HG03039 (cell line): Measurements from ENCODE around the gene COPS7B.
A peak's percentile ranks its signal among the peaks of the same experiment; 100 is the strongest.
"Not testable (repeated sequence)": the region's sequence is repeated elsewhere in the genome, so short reads cannot be mapped to it uniquely, and the experiment has no call there.

Experiments
- ATAC-seq: cut with Tn5 transposase; IDR thresholded peaks from one replicate; pipeline ENCODE4 v1.9.1; 2021; ENCODE audit warnings: mild to moderate bottlenecking, moderate library complexity; ENCODE audit not compliant: unreplicated experiment

The COPS7B gene

DNA sequence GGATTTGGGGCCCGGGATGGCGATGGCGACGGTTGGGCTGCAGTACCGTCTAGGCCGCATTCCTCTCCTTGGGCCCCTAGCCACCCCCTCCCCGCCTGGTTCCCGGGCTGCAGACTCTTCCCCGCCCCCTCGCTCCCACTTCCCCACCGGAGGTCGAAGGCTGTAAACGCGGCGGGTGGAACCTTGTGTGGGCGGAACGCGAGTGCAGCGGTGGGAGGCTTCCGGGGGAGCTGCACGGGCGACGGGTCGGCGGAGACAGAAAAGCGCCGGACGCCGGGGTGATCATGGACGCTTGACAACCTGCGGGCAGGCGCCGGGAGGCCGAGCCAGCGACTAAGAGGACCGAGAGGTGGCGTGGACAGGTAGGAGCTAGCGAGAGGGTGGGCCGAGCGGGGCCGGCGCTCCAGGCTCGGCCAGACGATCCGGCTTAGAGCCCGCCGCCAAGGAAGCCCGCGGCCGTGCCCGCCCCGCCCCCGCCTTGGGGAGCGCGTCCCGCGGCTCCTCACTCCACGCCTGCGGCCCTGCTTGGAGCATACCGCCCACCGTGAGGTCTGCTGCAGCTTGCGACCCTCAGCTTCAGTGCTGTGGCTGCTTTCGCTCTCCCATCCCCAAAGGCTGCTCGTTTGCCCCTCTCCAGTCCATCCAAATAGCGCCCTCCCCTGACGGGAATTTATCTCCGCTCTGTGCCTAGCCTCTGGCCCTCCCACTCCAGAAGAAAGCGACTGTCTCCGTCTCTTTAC lies at the start of gene COPS7B:
Gene COPS7B (plus strand): TSS at position 269 of the 740 bp plus-strand sequence. CDS start 2,126 bp downstream, outside the sequence.
- peak; percentile 57 for ATAC-seq

DNA sequence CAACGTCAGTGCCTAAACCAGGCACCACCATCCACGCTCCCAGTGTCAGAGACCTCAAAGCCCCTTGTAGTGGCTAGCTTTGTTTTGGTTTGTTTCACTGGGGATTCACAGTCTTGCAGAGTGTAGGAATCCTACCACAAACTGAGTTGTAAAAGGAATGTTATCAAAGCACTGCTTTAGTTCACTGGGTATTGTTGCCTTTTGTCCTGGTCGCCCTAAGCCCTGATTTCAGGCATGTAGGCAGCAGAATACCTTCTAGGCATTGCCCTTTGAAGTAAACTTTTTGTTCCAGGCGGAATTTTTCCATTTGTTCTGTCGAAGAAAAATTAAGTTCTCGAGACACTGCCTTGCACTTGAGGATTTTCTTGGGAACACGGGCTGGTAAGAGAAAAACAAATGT lies 48.5 kb upstream of the COPS7B start:
- no peak for ATAC-seq

DNA sequence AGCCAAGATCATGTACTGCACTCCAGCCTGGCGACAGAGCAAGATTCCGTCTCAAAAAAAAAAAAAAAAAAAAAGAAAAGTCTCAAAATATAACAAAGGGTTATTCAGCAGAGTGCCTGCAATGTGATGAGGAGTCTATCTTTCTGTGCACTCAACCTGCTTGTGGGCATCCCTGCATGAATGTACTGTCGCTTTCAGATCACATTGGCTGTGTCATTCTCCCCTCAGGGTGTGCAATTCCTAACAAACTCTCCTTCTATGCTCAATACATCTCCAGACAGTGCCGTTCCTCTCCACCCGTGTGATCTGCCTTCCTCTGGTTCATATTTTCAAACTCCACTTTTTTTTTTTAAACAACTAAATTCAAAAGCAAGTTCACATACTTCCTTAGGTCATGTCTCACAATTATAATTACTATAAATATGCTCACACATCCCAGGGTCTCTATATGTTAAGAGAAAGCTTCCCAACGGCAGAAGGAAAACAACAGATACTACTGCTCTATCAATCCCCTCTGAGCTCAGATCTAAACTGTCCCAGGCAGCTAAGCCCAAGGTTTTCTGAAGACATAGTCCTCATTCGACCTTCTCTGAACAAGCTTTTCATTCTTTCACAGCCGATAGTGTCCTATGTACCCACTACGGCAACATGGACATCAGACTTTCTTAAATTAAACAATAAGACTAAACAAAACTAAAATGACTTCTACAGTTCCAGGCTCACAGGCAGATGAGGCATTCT lies 42.7 kb upstream of the COPS7B start:
- ATAC-seq = no peak

DNA sequence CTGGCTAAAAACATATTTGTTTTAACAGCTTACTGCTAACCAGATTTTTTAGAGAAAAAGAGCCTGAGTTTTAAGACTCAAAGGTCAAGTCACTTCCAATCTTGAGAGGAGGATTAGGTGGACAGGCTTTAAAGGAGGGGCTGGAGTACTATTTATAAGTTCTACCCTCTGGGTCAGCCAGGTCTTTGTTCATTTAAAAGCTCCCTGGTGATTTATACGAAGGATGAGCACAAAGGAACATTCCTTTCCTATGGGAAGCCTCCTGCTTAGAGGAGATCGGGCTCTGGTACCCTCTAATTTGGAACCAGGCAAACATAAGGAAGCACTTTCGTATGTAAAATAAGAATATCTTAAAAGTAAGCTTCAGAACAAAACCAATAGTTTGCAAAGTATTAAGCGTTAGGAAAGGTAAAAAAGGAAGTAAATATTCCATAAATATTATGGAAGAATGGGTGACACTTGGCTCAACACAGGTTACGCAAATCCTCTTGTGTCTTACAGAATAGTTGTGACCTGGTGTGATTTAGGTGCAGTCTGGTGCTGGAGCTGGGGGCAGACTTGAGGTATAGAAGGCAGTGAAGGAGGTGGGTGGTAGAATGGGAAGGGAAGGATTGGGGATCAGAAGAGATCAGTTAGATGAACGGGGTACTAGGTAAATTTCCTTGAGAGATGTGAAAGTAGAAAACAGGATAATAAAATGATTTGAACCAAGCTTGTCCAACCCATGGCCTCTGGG lies 40.8 kb upstream of the COPS7B start:
- no peak for ATAC-seq

DNA sequence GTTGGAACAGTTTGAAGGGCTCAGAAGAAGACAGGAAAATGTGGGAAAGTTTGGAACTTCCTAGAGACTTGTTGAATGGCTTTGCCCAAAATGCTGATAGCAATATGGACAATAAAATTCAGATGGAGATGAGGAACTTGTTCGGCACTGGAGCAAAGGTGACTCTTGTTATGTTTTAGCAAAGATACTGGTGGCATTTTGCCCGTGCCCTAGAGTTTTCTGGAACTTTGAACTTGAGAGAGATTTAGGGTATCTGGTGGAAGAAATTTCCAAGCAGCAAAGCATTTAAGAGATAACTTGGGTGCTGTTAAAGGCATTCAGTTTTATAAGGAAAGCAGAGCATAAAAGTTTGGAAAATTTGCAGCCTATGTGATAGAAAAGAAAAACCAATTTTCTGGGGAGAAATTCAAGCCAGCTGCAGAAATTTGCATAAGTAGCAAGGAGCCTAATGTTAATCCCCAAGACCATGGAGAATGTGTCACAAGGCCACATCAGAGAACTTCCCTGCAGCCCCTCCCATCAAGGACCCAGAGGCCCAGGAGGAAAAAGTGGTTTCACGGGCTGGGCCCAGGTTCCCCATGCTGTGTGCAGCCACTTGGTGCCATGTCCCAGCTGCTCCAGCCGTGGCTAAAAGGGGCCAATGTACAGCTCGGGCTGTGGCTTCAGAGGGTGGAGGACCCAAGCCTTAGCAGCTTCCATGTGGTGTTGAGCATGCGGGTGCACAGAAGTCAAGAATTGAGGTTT lies 37.9 kb upstream of the COPS7B start:
- not testable (repeated sequence) for ATAC-seq

DNA sequence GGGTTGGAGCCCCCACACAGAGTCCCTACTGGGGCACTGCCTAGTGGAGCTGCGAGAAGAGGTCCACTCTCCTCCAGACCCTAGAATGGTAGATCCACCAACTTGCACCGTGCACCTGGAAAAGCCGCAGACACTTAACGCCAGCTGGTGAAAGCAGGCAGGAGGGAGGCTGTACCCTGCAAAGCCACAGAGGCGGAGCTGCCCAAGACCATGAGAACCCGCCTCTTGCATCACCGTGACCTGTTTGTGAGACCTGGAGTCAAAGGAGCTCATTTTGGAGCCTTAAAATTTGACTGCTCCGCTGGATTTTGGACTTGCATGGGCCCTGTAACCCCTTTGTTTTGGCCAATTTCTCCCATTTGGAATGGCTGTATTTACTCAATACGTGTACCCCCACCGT lies 37.2 kb upstream of the COPS7B start:
- ATAC-seq = not testable (repeated sequence)

DNA sequence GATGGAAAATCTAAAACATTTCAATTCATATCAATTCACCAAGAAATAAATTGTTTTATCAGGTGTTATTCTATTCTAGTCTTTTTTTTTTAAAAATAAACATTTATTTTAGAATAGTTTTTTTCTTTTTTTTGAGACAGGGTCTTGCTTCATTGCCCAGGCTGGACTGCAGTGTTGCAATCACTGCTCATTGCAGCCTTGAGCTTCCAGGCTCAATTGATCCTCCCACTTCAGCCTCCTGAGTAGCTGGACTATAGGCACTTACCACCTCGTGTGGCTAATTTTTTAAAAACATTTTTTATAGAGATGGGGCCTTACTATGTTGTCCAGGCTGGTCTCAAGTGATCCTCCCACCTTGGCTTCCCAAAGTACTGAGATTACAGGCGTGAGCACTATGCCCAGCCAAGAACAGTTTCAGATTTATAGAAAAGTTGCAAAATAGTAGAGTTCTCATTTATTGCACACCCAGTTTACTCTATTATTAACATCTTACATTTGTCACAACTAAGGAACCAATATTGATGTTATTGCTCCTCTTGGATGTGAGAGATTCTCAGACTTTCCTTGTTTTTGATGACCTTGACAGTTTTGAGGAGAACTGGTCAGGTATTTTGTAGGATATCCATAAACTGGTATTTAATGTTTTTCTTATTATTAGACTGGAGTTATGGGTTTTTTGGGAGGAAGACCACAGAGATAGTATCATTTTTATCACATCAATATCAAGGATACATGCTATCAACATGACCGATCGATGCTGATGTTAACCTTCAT lies 35.0 kb upstream of the COPS7B start:
- no peak for ATAC-seq

DNA sequence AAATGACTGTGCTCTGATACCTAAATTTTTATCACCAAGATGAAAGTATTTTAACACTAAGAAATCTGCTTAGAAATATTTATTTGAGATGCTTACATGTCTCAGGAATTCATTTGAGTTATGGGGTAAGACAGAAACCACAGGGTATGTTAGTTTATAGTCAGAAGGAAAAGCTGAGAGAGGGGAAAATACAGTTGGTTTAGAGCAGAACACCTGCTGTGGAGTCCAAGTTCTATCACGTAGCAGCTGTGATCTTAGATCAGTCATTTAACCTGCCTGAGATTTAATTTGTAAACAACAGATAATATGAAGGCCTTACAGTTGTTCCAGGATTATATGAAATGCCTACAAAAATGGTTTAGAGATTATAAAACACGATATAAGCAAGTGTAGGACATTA lies 34.2 kb upstream of the COPS7B start:
- ATAC-seq = no peak

DNA sequence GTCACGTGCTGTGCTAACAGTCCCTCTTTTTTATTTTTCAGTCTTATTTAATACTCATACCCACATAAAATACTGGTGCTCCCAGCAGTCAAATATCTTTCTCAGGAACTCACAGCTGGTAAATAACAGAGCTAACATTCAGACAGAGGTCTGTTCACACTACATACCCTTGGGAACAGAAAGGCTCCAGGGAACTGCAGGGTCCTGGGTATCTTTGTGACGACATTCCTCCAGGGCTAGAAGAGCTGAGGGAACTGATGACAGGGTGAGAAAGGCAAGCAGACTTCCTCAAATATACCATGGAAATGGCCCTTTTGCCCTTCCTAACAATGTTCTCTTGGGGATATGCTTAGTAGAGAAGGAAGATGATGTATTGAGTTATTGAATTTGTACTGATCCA lies 24.5 kb upstream of the COPS7B start:
- ATAC-seq = no peak

DNA sequence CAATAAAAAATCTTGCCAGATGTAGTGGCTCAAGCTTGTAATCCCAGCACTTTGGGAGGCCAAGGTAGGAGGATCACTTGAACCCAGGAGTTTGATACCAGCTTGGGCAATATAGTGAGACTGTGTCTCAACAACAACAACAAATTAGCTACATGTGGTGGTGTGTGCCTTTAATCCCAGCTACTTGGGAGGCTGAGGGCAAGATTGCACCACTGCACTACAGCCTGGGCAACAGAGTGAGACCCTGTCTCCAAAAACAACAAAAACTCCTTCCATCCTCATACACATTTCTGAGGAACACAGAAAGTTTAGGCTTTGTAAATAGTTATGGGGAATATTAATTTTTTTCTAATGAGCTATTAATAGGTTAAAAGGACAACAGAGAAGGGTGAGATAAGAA lies 22.1 kb upstream of the COPS7B start:
- no peak for ATAC-seq

DNA sequence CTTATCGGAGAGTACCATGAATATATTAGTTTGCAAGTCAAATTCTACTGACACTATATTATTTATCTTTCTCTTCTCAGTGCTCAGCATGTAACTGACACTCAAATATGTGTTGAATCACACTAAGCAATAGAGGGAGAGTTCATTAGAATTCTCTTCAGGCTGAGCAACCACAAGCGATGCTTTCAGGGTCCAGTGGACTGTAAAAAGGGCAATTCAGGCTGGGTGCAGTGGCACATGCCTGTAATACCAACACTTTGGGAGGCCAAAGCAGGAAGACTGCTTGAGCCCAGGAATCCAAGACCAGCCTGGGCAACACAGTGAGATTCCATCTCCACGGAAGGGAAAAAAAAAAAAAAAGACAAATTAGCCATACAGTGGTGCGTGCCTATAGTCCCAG lies 21.5 kb upstream of the COPS7B start:
- no peak for ATAC-seq

DNA sequence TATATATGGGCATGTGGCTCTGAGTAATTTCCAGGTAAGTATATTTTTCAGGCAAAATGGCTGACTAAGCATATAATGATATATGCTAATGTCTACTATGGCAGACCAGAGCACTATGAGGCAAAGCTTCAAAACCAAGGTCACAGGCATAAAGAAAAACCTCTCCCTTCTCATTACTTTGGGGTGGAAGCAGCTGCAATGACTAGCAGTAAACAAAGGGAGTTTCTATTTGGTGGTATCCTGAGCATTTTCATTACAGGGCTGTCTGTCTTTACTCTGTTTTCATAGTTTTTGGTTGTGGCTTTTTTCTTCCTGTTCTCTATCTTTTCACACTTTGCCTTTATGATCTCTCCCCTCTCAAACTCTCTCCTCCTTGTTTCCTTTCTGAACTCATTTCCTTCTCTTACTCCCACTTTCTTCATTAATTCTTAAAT lies 20.7 kb upstream of the COPS7B start:
- no peak for ATAC-seq

DNA sequence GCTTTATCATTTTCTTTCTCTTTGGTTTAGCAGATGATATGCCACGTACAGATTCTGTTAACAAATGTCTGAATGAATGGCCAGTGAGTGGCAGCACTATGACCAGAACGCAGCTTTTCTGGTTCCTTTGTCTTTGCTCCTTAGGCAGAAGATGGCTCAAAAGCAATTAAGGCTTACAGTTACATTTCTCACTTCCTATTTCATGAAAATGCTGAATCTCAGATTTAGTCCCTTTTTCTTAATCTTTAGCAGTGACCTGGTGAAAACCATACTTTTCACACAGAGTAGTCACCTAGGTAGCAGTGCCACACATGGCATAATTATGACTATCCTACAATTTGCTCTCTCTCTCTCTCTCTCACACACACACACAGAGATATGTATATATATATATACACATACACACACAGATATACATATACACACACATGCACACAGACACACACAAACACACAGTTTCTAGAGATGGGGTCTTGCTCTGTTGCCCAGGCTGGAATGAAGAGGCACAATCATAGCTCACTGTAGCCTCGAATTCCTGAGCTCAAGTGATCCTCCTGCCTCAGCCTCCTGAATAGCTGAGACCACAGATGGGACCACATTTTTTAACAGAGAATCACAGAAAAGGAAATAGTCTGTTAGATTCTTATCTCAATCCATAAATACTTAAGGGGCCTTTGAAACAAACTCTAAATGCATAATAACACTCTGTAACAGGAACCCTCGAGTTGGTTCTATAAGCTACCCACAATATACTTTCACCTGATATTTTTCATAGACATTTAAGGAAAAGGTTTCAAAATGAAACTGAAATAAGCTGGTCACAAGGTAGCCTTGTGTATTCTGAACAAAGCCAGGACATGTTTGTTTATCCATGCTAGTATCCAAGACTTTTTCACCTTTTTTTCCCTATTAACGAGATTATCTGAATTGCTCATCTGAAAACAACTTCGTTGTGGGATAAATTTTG lies 16.8 kb upstream of the COPS7B start:
- ATAC-seq = no peak

DNA sequence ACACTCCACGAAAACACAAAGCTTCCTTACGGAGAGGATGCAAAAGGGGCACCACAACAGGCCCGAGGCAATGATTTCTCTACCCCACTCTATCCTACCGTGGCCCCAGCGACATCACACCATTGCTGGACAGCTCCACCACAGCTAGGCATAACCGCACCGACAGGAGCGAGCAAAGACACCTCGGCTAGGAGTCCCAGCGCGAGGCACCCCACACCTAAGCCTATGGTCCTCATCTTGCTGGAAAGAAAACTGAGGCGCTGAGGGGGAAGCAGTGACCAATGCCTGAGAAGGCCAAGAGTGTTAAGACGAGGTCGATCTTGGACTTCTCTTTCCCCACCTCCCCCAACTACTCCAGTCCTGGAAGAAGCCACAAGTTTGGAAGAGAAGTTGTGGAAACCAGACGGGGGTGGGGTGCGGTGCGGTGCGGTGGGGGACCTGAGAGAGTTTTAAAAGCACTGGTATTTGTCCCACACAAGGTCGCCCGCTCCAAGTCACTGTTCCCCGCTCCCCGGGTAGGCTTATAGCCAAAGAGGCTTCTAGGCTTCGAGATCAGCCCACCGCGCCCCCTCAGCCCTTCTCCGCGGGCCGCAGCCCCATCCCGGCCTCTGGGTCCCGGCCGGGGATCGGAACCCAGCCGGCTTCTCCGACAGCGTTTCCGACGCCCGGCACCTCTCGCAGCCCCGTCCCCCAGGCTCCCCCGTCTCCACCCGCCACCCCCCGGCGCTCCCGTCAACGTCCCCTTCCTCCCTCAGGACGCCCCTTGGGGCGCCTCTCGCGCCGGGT lies 5.9 kb upstream of the COPS7B start:
- no peak for ATAC-seq

DNA sequence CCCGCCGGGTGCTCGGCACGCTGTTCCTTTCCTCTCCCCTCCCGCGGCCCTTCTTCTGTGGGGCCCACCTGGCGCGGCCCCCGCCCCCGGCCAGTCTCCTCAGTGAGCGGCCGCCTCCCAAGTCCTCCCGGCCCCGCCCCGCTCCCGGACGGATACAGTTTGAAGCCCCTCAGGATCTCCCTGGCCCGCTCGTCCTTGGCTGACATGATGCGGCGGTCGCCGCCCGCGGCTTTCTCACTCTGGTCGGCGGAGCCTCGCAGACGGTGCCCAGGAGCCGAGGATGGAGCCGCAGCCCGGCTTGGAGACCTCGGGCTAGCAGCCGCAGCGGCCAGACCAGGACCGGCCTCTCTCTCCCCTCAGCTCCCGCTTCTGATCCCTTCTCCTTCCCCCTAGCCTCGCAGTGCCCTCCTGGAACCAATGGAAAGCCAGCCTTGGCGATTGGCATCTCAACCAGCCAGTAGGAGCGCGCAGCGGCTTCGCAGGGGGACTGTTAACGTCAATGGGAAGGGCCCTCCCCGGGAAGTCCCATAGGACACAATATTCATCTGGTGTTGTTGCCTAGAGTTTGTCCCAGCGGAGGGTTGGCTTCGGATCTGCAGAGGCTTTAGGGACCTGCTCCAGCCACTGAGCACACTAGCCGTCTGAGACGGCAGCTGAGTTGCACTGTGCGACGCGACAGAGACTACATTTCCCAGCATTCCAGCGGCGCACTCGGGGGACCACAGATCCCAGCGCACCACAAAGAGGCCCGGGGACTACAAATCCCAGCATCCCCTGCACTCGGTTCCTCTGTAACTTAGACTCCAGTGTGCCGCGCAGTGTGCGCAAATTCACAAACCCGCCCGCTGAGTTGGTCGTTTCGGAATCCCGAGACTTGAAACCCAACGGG lies 5.1 kb upstream of the COPS7B start, which contains the start of gene PDE6D:
Gene PDE6D (minus strand): TSS at position 374 of the 889 bp plus-strand sequence. CDS start 168 bp downstream, at position 206.
- peak; percentile 85 for ATAC-seq

DNA sequence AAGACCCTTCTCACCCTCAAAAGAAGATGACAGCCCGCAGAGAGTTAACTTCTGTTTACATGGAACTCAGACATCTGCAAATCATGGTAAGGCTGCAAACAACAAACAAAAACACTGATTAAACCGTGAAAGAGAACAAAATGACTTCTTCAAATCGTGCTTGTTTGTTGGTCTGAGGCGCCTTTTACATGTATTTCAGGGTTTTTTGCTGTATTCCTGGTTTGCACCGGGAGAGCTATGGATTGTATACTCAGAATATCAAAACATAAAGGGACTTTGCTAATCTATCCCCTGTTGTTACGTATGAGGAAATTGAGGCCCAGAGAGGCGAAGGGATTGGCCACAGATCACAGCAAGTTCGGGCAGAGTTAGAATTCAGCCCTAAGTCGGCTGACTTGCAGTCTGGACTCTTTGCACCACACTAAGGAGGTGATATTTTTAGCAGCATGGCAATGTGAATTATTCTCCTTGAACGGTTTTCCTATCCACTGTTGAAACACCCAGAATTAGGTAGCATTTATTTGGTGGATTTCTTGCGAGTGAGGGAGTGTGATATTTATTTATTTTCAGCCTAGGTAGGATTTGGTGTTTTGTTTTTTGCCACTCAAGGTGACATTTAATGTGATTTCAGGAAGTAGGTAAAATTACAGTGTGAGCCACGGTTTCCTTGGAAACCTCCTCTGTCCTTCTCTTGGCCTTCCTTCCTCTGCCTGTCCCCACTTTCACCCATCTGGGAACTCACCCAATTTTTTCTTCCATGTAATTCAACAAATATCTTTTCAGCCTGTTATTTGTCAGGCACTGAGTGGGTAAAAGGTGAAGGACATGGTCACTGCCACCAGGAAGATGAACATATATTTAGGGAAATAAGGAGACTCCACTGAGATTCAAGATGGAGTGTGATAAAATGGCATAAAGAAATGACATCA lies 4.2 kb upstream of the COPS7B start:
- ATAC-seq = no peak
